NOMO-1 treated with DMSO at 0.1 percent for 48 hours (cell line): ENCODE data around the gene FOXA2.

Experiments used
- DNase-seq: peaks from one replicate; lab custom pipeline; 2025; ENCODE audit not compliant: unreplicated experiment; lab: John Stamatoyannopoulos, UW

Gene FOXA2

DNA sequence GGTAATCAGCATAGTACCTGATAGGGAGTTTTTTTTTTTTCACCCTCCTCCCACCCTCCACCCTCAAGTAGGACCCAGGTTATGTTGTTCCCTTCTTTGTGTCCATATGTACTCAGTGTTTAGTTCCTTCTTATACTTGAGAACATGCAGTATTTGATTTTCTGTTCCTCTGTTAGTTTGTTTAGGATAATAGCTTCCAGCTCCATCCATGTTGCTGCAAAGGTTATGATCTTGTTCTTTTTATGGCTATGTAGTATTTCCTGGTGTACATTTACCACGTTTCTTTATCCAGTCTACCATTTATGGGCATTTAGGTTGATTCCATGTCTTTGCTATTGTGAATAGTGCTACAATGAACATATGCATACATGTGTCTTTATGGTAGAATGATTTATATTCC lies 41.9 kb downstream of the FOXA2 start:
- DNase-seq: no peak

DNA sequence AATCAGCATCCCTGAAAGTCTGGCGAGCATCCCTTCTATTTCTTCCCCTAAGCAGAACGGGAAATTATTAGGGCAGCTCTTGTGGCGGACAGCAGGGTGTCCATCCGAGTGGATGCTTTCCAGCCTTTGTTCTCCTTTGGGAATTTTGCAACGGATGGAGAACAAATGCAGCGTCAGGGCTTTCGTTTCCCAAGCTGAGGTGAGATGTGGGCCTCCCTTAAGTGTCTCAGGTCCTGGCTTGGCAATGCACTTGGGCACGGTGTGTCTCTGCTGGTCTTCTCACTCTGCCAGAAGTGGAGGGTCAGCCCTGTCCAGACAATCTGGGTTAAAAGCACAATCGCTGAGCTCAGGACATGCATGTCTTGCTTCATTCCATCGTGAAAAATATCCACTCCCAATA lies 43.5 kb downstream of the FOXA2 start:
- DNase-seq: no peak

DNA sequence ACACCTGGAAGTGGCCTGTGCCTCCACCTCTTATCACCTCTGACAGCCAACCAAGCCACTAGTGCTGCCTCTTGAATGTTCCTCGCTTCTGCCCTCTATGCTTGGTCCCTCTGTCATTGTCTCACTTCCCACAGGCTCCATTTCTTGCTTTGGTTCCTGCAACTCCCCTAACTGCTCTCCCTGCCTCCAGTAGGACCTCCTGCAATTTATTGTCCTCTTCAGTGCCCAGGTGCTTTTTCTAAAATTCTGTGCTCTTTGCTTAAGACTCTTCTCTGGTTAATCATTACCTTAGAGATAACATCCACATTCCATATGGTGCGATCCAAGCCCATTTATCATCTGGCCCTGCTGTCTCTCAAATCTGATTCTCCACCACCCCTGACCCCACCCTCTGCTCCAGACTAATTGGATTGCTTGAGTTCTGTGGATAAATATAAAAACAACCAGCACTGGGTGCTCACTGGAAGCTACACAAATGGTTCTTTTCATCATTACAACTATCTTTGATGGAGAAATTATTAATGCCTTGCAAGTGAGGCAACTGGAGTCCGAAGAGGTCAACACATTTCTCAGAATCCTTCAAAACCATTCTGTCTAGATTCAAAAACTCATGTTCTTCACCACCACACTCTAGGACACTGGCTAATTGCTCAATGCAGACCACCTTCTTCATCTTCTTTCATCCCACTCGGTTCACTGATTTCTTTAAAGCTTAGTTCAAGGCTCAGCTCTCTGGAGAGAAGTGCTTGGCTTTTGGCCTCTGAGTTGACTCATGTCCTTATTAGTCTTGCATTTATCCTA lies 47.2 kb downstream of the FOXA2 start:
- DNase-seq: no peak

DNA sequence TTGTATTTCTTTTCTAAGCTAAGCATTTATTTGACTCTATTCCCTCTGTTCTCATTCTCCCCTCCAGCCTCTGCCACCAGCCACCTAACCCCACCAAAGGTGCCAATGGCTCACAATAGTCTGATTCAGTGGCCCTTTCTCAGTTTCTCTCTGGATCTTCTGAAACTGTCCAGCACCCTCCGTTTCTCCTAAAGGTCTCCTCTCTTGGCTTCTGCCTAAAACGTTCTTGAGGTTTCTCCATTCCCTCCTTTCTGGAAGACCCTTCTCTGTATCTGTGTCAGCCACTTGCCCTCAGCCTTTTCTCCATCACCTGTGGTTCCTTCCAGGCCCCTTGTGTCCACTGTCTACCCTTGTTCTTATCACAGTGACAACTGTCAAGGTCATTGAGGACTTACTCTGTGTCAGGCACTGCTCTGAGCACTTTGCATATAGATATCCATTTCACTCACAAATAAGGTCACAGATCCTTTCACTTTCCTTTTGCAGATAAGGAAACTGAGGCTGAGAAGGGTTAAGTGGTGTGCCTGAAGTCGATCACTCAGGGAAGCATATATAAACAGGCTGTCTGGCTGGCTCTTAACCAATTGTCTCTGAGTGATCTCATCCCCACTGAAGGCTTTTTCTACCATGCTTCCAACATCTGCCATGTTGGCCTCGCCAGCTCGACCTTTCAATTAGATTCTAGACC lies 48.1 kb downstream of the FOXA2 start:
- DNase-seq: no peak

DNA sequence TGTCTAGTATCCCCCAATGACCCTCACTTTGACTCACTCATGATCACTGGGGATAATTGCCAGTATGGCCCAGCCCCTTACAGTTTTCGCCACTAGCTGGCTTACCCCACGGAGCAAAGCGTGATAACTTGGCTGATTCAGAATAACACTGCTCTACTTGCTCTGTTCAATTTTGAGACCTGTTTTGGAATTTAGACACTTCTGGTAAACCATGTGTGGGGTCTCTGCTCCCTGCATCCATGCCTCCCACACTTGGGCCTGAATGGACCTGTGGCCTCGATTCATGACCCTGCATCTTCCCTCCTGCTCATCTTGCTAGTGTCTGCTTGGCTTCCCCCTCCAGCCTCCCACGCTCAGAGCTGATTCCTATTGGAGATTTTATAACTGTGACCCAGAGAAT lies 48.9 kb downstream of the FOXA2 start:
- no peak for DNase-seq

DNA sequence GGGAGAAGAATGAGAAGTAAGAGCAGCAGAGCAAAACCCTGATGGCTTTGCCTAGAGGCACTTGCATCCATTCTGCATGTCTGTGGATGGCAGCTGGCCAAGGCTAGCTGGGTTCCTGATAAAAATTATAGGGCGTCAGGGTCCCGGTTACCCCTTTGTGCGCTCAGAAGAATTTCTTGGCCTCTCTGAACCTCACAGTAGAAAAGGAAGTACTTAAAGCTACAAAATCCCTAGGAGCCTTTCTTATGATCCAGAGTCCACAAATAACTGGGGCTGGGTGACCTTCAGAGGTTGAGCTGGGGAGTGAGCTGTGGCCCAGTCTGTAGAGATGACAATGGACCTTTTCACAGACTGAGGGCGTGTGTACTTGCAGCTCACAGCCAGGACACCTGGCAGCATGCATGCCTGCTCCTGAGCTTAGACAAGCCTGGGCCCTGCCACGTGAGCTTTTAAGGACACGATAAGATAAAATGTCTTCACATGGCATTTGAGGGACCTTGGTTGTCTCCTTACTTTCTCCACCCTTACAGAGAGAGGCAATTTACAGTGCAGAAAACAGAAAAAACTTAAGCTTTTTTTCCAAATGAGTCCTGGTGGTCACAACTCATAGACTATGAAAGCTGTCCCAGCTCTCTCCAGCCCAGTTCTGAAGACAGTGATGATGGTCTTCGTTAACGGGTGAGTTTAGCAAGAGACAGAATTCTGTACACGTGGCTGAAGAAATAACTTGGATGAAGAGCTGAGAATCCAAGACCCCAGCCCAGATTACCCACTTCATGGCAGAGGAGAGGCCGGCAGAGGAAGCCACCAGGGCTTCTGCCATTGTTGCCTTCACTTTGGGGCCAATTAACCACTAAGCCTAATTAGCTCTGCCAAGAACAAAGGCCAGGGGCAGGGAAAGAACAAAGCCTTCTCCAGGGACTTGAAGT lies 50.3 kb downstream of the FOXA2 start:
- DNase-seq: no peak

DNA sequence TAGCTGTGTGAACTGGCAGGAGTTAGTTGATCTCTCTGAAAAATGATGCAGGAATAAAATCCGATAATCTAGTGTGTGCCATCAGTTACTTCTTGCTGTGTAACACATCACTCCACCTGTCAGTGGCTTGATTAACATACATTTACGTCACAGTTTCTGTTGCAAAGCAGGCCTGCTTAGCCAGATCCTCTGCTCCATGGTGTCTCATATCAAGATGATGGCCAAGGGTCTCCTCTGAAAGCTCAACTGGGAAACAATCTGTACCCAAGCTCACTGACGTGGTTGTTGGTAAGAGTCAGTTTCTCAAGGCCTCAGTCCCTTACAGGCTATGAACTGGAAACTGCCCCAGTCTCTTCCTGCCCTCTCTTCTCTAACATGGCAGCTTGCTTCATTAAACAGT lies 51.8 kb downstream of the FOXA2 start:
- no peak for DNase-seq

DNA sequence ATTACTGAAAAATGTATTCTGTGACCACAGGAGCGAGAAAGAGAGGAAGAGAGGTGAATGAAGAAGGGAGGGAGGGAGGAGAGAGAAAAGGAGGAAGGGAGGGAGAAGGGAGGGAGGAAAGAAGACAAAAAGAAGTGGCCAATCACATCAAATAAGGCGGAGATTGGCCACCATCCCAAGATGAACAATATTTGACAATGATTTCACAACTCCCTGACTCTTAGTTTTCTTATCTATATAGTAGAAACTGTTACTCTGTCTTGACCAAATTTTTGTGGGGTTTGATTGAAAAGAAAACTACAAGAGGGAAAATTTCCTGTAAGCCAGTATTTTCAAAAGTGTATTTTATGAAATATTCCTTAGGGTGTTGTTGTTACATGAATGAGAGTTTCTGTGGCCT lies 52.6 kb downstream of the FOXA2 start:
- DNase-seq: no peak

DNA sequence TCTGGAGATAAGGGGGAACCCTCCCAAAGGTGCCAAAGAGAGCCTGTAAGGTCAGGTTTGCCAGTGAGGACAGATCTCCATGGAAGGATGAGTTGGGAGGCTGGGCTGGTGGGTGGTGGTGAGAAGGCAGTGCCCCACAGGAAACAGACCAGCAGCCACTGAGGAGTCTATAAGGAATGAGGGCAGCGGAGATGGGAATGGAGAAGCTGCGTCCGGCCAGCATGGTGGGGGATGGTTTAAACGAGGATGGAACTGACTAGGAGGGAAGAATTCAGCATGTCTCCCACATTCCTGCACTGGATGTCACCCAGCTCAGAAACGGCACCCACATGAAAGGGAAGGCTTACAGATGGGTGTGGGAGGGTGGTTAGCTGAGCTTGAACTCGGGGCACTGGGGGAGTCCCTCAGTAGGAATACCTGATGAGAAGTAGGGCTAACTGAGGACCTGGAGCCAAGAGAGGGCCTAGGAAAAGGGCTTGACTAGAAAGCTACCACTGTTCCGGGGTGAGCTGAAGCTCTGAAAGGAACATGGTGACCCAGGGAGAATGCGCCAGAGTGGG lies 53.2 kb downstream of the FOXA2 start:
- DNase-seq: no peak
